Colonic mucosa (tissue), 4 donors: ENCODE results near the gene INPP5A. TPM values are rescaled to one million over a fixed set of nuclear protein-coding genes. Genes with fewer than 3 reads are reported as not detected.
A peak's percentile ranks its signal among the peaks of the same experiment; 100 is the strongest.

Experiments
- DNase-seq: peaks from one replicate; pipeline ENCODE4 v3.0.0-alpha.2; 2020
- H3K27ac ChIP-seq: fragments of 200-600 bp; one replicate; pipeline ENCODE4 v1.8.0; 2021
- H3K27me3 ChIP-seq: fragments of 200-600 bp; one replicate; pipeline ENCODE4 v1.8.0; 2021
- H3K36me3 ChIP-seq: fragments of 200-600 bp; one replicate; pipeline ENCODE4 v1.8.0; 2021
- H3K4me1 ChIP-seq: fragments of 200-600 bp; one replicate; pipeline ENCODE4 v1.8.0; 2021; ENCODE audit warnings: mild to moderate bottlenecking
- H3K4me3 ChIP-seq: fragments of 200-600 bp; one replicate; pipeline ENCODE4 v1.8.0; 2021
- H3K9ac ChIP-seq, 2 donors: one replicate each; pipeline ENCODE4 v1.7.0; 2013; ENCODE audit warnings: control low read depth in 2 of 2, low read depth in 2 of 2, low read length in 2 of 2
- H3K9me3 ChIP-seq: fragments of 200-600 bp; one replicate; pipeline ENCODE4 v1.8.0; 2021
- CTCF ChIP-seq: fragments of 200-600 bp; IDR thresholded peaks from one replicate; pipeline ENCODE4 v1.8.0; 2022; ENCODE audit warnings: antibody characterized with exemption, mild to moderate bottlenecking
- intact Hi-C: fragments of 100-400 bp; cut with DNase I; formaldehyde crosslinking; loops from one replicate; pipeline ENCODE4 v1.14.1; 2022
- total RNA-seq, 2 donors: library from RNA; stranded (reverse); fragmentation: NEBNext Ultra II Directional in 1 of 2; extraction: Animal tissue kit (Norgen Biotek cat#: 25700) in 1 of 2; gene quantifications; one replicate each; pipeline ENCODE4 v1.2.1, GENCODE V29; 2021
- donor health status: healthy.
- donor health status: DM: no; HTN: no; CAD: no.
- donor health status: DM: no; HTN: no; CAD: no.

The INPP5A gene
- total RNA-seq, 2 donors from 2014 or later: 29.9 to 41.5 TPM

GRCh38 chr10:132786476-132786883 lies 248.9 kb downstream of the INPP5A start:
- H3K36me3 ChIP-seq: no peaks in the 10 kb centered on the region
- H3K4me3 ChIP-seq: peak overlapping the region; percentile 9
- peaks cover 12% of the 10 kb centered on the region for H3K4me1 ChIP-seq
- H3K9ac ChIP-seq: no peak overlapping the region
- no peaks in the 10 kb centered on the region for H3K9me3 ChIP-seq
- H3K27me3 ChIP-seq: peaks cover 63% of the 10 kb centered on the region
- no peak for TF ChIP-seq CTCF
- H3K27ac ChIP-seq: no peak overlapping the region
- intact Hi-C loops: no loop called here
- no peak for DNase-seq

- no peaks in the 10 kb centered on the region for H3K36me3 ChIP-seq
- peak overlapping the region; percentile 9 for H3K4me3 ChIP-seq
- no peak overlapping the region for H3K9ac ChIP-seq
- DNase-seq: no peak
- peaks cover 63% of the 10 kb centered on the region for H3K27me3 ChIP-seq
- H3K9me3 ChIP-seq: no peaks in the 10 kb centered on the region
- no peak overlapping the region for H3K27ac ChIP-seq
- no peak for TF ChIP-seq CTCF
- intact Hi-C loops: no loop called here
- peaks cover 12% of the 10 kb centered on the region for H3K4me1 ChIP-seq
These were observed 249.4 kb downstream of the INPP5A start for GRCh38 chr10:132786884-132787494.

- no peak overlapping the region for H3K27ac ChIP-seq
- no peaks in the 10 kb centered on the region for H3K9me3 ChIP-seq
- H3K4me3 ChIP-seq: peak overlapping the region; percentile 9
- no peak overlapping the region for H3K9ac ChIP-seq
- no peaks in the 10 kb centered on the region for H3K36me3 ChIP-seq
- peaks cover 12% of the 10 kb centered on the region for H3K4me1 ChIP-seq
- intact Hi-C loops: loop anchor here (1.0 kb wide), 1 partner anchor 133 kb away; no protein-coding TSS in a partner anchor
- DNase-seq: no peak
- peaks cover 63% of the 10 kb centered on the region for H3K27me3 ChIP-seq
- TF ChIP-seq CTCF: no peak
These were observed 250.1 kb downstream of the INPP5A start for GRCh38 chr10:132787495-132788179.

- Histone ChIP-seq H3K9me3 (no peaks in the 10 kb centered on the region), H3K4me1 (peaks cover 12% of the 10 kb centered on the region), H3K9ac (no peak overlapping the region), H3K36me3 (no peaks in the 10 kb centered on the region), H3K4me3 (no peak overlapping the region), H3K27me3 (peaks cover 63% of the 10 kb centered on the region), H3K27ac (no peak overlapping the region)
- intact Hi-C loops: loop anchor here (1.0 kb wide), 1 partner anchor 134 kb away; no protein-coding TSS in a partner anchor
- peak; percentile 17 for TF ChIP-seq CTCF
- no peak for DNase-seq
These were observed 250.7 kb downstream of the INPP5A start for GRCh38 chr10:132788180-132788830.

- intact Hi-C loops: loop anchor here (1.0 kb wide), 1 partner anchor 135 kb away; no protein-coding TSS in a partner anchor
- H3K4me1 ChIP-seq: peaks cover 12% of the 10 kb centered on the region
- no peak for DNase-seq
- H3K36me3 ChIP-seq: no peaks in the 10 kb centered on the region
- H3K4me3 ChIP-seq: no peak overlapping the region
- no peak for TF ChIP-seq CTCF
- no peak overlapping the region for H3K27ac ChIP-seq
- H3K9me3 ChIP-seq: no peaks in the 10 kb centered on the region
- no peak overlapping the region for H3K9ac ChIP-seq
- peaks cover 61% of the 10 kb centered on the region for H3K27me3 ChIP-seq
These were observed 251.2 kb downstream of the INPP5A start for GRCh38 chr10:132788831-132789219.
